ENCODE results near the gene WDR81. TPM values are rescaled to one million over a fixed set of nuclear protein-coding genes. Genes with fewer than 3 reads are reported as not detected.
"Not testable (repeated sequence)": the region's sequence is repeated elsewhere in the genome, so short reads cannot be mapped to it uniquely, and the experiment has no call there.

Gene WDR81
- total and polyA plus RNA-seq, 12 donors, result 4.9 to 88.8 (median 41.1) TPM

DNA sequence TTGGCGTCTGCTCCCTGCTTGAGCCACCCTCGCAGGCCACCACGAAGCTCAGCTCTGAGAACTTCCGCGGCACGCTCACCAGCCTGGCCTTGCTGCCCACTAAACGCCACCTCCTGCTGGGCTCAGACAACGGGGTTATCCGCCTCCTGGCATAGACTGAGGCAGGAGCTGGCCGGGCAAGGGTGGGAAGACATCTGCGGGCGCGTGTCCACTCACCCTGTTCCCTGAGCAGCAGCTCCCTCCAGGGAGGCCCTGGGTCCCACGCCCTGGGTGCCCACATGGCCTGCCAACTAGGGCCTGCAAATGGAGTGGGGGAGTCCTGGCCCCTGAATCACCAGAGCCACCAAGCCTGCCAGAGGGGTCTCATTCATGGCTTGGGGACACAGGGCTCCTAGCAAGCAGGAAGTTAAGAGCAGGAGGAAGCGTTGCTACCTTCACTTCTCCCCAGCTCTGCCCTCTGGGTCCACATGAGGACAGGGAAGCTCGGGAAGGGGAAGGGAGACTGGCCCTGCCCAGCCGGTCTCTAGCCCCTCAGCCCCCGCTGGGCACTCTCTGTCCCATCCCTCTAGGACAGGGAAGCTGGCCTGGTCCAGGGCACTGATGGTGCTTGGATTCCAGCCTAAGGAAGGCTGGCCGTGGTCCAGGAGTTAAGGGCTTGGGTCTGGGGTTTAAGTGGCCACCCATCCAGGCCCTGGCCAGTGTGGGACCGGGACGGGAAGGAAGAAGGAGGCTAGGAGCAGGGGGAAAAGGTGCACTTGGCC, 13.2 kb downstream of the WDR81 start:
- TF ChIP-seq, protein P1, sequence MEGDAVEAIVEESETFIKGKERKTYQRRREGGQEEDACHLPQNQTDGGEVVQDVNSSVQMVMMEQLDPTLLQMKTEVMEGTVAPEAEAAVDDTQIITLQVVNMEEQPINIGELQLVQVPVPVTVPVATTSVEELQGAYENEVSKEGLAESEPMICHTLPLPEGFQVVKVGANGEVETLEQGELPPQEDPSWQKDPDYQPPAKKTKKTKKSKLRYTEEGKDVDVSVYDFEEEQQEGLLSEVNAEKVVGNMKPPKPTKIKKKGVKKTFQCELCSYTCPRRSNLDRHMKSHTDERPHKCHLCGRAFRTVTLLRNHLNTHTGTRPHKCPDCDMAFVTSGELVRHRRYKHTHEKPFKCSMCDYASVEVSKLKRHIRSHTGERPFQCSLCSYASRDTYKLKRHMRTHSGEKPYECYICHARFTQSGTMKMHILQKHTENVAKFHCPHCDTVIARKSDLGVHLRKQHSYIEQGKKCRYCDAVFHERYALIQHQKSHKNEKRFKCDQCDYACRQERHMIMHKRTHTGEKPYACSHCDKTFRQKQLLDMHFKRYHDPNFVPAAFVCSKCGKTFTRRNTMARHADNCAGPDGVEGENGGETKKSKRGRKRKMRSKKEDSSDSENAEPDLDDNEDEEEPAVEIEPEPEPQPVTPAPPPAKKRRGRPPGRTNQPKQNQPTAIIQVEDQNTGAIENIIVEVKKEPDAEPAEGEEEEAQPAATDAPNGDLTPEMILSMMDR (IDR thresholded peaks at IDR 0.05), result no peak
- TF ChIP-seq POLR2A (IDR thresholded peaks at IDR 0.05), result no peak
- Histone ChIP-seq H3K9me3 (replicated peaks in 1 of 3) (no peaks in the 10 kb centered on the region), H3K4me1 (replicated peaks in 1 of 2) (peaks cover 15 to 22% of the 10 kb centered on the region in 2 donors), H3K4me3 (no peak overlapping the region), H3K27me3 (no peaks in the 10 kb centered on the region), H3K27ac (peak overlapping the region in 3 of 5 donors; percentile 36 to 83 (median 79)), H3K36me3 (replicated peaks in 1 of 2) (peaks cover 0 to 13% of the 10 kb centered on the region in 2 donors)
- DNase-seq, result no peak
- WGBS, 4 donors, result 72 to 91% (median 88%) methylated on average over 5 to 21 of the region's 21 CpGs
- intact Hi-C loops (cut with DNase I), result loop anchor here (10.0 kb wide), 2 partner anchors 107 to 127 kb away; no protein-coding TSS in a partner anchor

GRCh38 chr17:1741899-1742298, 17.4 kb downstream of the WDR81 start:
- H3K9me3 ChIP-seq (replicated peaks in 1 of 3); H3K36me3 ChIP-seq (replicated peaks in 1 of 2); H3K4me3 ChIP-seq; H3K27ac ChIP-seq; H3K27me3 ChIP-seq; intact Hi-C loops (cut with DNase I); DNase-seq: not testable (repeated sequence)
- WGBS, 4 donors, result 93% methylated on average over 5 to 7 of the region's 7 CpGs
- H3K4me1 ChIP-seq (replicated peaks in 1 of 2), result peaks cover 4 to 14% of the 10 kb centered on the region in 2 donors

GRCh38 chr17:1742371-1743087, 18.0 kb downstream of the WDR81 start, which contains the start of gene SERPINF2:
Gene SERPINF2, plus strand, starts transcription at chr17:1742871. Its CDS starts 2,125 bp downstream, at chr17:1744996.
- Histone ChIP-seq H3K27me3 (no peaks in the 10 kb centered on the region), H3K36me3 (replicated peaks in 1 of 2) (no peaks in the 10 kb centered on the region), H3K27ac (no peak within 1 kb of the TSS), H3K4me1 (replicated peaks in 1 of 2) (peaks cover 0 to 8% of the 10 kb centered on the region in 2 donors), H3K4me3 (no peak within 1 kb of the TSS), H3K9me3 (replicated peaks in 1 of 3) (no peaks in the 10 kb centered on the region)
- intact Hi-C loops (cut with DNase I), result no loop called here
- no peak for DNase-seq
- WGBS, 4 donors, result 47 to 66% (median 57%) methylated on average over 7 to 10 of the region's 10 CpGs
- TF ChIP-seq POLR2A (IDR thresholded peaks at IDR 0.05), result no peak
- TF ChIP-seq, protein P1 (IDR thresholded peaks at IDR 0.05), result no peak

GRCh38 chr17:1743088-1743439, 18.6 kb downstream of the WDR81 start:
- Histone ChIP-seq H3K4me3 (no peak overlapping the region), H3K27me3 (no peaks in the 10 kb centered on the region), H3K36me3 (replicated peaks in 1 of 2) (no peaks in the 10 kb centered on the region), H3K9me3 (replicated peaks in 1 of 3) (no peaks in the 10 kb centered on the region), H3K4me1 (replicated peaks in 1 of 2) (peaks cover 0 to 8% of the 10 kb centered on the region in 2 donors), H3K27ac (no peak overlapping the region)
- 80 to 92% (median 90%) methylated on average over 1 to 2 of the region's 2 CpGs for WGBS, 4 donors
- intact Hi-C loops (cut with DNase I), result no loop called here
- DNase-seq, result no peak
- TF ChIP-seq POLR2A (IDR thresholded peaks at IDR 0.05), result no peak
- TF ChIP-seq, protein P1 (IDR thresholded peaks at IDR 0.05), result no peak

All from adrenal gland (tissue), 12 donors.